Activated CD8-positive, alpha-beta memory T cell treated with anti-CD3 and anti-CD28 coated beads, Interleukin-2, amount 10 ng/mL, durations not matched to agents 7 days and 5 days (primary cell): ENCODE measurements around the gene GRID1. TPM values are rescaled to one million over a fixed set of nuclear protein-coding genes. Genes with fewer than 3 reads are reported as not detected.

Source experiments
- ATAC-seq: fragments of 150-1000 bp; cut with Tn5 transposase; one replicate; pipeline ENCODE4 v1.10.0; 2021; ENCODE audit warnings: moderate library complexity
- CTCF ChIA-PET: fragments of 350-600 bp; sonication (Branson Sonifier 250); formaldehyde crosslinking; loops from one replicate; lab custom pipeline; 2021; ENCODE audit warnings: antibody characterized with exemption; lab: Charles Lee
- DNase-seq: peaks from one replicate; pipeline ENCODE4 v3.0.0-alpha.2; 2020
- H3K27ac Mint-ChIP-seq: one replicate; pipeline ENCODE4 v1.8.0; 2021; ENCODE audit warnings: mild to moderate bottlenecking, mixed read lengths
- H3K27me3 Mint-ChIP-seq: one replicate; pipeline ENCODE4 v1.8.0; 2021; ENCODE audit warnings: mixed read lengths
- H3K36me3 Mint-ChIP-seq: one replicate; pipeline ENCODE4 v1.8.0; 2021; ENCODE audit warnings: mild to moderate bottlenecking, mixed read lengths
- H3K4me1 Mint-ChIP-seq: one replicate; pipeline ENCODE4 v1.8.0; 2021; ENCODE audit warnings: mixed read lengths
- H3K4me3 Mint-ChIP-seq: one replicate; pipeline ENCODE4 v1.8.0; 2021; ENCODE audit warnings: mild to moderate bottlenecking, moderate library complexity, mixed read lengths
- H3K9me3 Mint-ChIP-seq: one replicate; pipeline ENCODE4 v1.8.0; 2022; ENCODE audit warnings: low read depth, mixed read lengths
- total RNA-seq, 2 experiments: library from RNA; stranded (reverse); gene quantifications; one replicate each; pipeline ENCODE4 v1.2.3, GENCODE V29; 2021

The GRID1 gene
- total RNA-seq, 2 experiments from 2014 or later, result not detected

DNA sequence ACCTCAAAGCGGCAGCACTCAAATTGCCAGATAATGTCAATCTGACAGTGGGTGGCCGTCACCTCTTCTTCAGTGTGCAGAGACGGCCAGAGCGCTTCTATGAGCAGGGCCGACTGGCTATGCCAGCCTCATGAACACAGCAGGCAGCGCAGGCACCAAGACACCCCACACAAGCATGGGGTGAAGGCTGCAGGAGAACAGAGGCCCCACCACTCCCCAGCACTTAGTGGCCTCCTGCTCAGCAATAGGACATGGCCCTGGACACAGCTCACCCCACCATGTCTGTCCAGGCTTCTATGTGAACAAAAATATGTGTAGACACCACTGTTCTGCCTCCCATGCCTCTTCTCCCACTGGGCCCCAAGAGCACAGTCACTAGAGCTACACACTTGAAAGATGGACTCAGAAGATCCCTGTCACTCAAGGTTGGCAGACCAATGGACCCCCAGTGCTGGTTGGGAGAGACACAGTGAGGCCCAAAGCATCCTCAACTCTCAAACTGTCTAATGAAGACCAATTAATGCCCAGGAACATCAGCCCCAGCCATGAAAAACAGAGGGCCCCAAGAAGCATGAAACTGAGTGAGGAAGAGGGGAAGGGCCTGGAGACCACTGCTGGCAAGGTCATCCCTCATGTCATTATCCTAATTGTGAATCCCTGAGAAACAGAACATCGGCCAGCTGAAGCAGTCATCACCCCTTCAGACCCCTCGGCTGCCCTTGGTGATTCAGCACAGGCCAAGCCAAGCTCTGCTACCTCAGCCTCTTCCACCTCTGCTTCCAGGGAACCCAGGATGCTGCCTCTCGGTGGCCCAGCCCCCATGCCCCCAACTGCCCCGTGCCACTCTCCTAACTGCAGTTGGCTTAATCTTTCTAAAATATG, 77.7 kb downstream of the GRID1 start:
- ATAC-seq (no peak), DNase-seq (peak; percentile 23)
- no peaks in the 10 kb centered on the region for H3K9me3 Mint-ChIP-seq
- CTCF ChIA-PET, result no interaction called here
- H3K27ac Mint-ChIP-seq, result no peak overlapping the region
- H3K36me3 Mint-ChIP-seq, result no peaks in the 10 kb centered on the region
- H3K4me1 Mint-ChIP-seq, result no peaks in the 10 kb centered on the region
- no peaks in the 10 kb centered on the region for H3K27me3 Mint-ChIP-seq
- no peak overlapping the region for H3K4me3 Mint-ChIP-seq

DNA sequence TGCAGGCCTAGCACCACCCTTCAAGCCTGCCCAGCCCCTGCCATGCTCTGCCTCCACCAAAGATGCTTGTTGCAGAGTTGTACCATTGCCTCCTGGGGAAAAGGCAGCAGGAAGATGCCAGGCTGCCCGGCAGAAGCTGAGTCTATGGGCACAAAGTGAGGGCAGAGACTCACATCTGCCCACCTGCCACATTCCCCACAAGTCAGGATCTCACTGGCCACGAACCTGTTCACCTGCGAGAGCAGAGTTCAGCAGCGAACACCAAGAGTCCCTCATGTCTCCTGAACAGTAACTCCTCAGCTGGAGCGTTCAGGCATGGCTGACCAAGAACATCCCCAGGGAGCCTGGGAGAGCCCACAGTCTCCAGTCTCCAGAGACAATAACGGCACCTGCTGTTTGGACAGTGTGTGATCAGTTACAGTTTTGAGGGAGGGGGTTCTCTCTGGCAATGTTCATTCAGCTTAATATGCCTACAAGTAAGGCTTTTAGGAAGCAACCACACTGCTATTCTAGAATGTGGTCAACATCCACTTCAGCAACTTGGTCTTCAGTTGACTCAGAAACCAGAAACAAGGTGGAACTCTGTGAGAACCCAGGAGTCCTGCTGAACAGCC, 78.5 kb downstream of the GRID1 start:
- Mint-ChIP-seq H3K27ac (no peak overlapping the region), H3K4me1 (no peaks in the 10 kb centered on the region), H3K36me3 (no peaks in the 10 kb centered on the region), H3K4me3 (no peak overlapping the region), H3K9me3 (no peaks in the 10 kb centered on the region), H3K27me3 (no peaks in the 10 kb centered on the region)
- DNase-seq, result peak; percentile 18
- ATAC-seq, result no peak
- CTCF ChIA-PET, result no interaction called here

DNA sequence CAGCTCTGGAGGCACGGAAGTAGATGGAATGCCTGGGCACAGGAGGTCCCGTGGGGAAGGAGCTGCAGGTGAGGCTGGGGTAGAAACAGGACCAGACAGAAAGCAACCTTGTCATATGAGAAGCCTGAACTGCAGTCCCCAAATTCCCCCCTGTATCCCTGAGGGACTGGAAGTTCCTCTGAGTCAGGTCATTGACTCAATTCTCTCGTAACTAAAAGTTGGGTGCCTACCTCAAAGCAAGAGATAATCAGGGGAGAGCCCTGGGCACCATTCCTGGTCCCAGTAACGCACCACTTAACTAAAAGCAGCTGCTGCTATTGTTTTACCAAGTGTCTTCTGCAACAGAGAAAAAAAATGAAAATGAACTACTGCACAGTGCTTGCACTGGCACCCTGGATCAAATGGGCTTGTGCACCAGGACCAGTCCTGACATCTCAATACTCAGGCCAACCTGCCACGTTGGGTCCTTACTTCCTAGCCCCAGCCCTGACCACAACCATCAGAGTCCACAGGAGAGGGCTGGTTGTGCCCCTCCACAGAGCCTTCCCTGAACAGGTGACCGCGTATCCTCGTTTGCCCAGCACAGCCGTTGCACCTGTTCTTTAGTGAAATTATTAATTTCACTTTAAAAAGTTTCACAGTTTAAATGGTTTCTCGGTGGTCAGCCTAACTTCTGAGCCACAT, 79.3 kb downstream of the GRID1 start:
- Mint-ChIP-seq H3K27me3 (no peaks in the 10 kb centered on the region), H3K9me3 (no peaks in the 10 kb centered on the region), H3K27ac (no peak overlapping the region), H3K4me3 (no peak overlapping the region), H3K36me3 (no peaks in the 10 kb centered on the region), H3K4me1 (no peaks in the 10 kb centered on the region)
- DNase-seq (peak; percentile 31), ATAC-seq (no peak)
- CTCF ChIA-PET, result no interaction called here

DNA sequence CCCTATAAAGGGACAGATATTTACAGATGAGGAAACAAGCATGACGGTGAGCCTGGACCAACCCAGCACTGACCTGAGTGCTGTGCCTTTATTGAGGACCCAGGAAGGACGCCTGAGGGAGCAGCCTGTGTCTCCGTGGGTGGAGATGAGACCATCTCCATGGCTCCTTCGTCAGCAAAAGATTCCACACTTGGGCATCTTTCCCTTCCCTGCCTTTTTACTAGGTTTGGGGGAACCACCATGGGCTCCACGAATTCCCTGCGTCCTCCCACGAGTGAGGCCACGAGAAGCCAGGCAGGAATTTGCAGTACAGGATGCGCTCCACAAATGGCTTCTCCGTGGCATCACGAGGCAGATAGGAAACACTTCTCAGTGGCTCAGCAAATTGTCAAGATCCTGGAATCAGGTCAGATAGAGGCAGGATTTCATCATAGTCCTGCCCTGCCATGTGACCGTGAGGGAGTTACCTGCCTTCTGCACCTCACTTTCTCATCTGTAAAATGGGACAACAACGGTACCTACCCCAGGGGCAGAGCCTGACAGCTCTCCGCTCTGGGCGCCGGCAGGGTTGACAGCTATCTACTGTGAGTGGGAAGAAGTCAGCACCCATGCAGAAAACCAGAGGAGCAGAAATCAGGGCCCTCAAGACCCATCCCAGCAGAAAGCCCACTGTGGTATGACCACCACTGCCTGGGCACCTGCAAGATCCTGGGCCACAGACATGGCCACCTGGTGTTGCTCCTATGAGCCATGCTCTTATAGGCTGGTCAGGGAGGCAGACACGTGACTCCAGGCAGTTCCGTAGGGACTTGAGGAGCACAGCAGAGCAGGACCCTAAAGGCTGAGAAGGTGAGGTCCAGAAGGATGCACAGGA, 80.1 kb downstream of the GRID1 start:
- H3K27ac Mint-ChIP-seq, result no peak overlapping the region
- no peaks in the 10 kb centered on the region for H3K36me3 Mint-ChIP-seq
- CTCF ChIA-PET, result no interaction called here
- H3K27me3 Mint-ChIP-seq, result no peaks in the 10 kb centered on the region
- DNase-seq (peak; percentile 37), ATAC-seq (no peak)
- H3K4me3 Mint-ChIP-seq, result no peak overlapping the region
- no peaks in the 10 kb centered on the region for H3K4me1 Mint-ChIP-seq
- H3K9me3 Mint-ChIP-seq, result no peaks in the 10 kb centered on the region

DNA sequence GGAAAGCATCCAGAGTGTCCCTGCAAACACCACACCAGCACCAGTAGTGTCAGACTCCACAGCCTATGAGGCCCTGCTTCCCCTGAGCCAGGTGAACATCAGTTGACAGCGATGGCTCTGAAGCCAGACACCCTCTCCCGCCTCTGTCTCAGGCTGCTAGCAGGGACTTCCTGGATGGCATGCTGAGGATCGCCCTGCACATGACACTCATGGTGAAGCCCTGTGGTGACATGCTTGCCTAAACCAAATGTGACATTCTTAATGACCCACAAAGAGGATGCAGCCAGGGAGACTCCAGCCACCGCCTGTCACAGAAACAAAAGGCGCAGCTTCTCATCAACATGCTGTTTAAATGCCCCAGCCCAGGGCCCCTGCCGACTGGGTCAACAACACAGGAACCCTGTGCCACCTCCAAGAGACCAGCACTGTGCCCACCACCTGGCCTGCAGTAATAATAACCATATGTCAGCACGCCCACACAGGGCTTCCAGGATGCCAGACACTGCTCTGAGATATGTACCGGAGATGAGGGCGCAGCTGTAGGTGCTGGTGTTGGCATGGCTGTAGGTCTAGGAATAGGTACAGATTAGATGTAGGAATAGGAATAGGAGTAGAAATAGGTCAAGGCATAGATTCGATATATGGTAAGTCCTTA, 81.3 kb downstream of the GRID1 start:
- DNase-seq (peak; percentile 28), ATAC-seq (no peak)
- H3K27ac Mint-ChIP-seq, result no peak overlapping the region
- no peaks in the 10 kb centered on the region for H3K36me3 Mint-ChIP-seq
- no peaks in the 10 kb centered on the region for H3K9me3 Mint-ChIP-seq
- no peaks in the 10 kb centered on the region for H3K4me1 Mint-ChIP-seq
- no peaks in the 10 kb centered on the region for H3K27me3 Mint-ChIP-seq
- CTCF ChIA-PET, result no interaction called here
- no peak overlapping the region for H3K4me3 Mint-ChIP-seq

DNA sequence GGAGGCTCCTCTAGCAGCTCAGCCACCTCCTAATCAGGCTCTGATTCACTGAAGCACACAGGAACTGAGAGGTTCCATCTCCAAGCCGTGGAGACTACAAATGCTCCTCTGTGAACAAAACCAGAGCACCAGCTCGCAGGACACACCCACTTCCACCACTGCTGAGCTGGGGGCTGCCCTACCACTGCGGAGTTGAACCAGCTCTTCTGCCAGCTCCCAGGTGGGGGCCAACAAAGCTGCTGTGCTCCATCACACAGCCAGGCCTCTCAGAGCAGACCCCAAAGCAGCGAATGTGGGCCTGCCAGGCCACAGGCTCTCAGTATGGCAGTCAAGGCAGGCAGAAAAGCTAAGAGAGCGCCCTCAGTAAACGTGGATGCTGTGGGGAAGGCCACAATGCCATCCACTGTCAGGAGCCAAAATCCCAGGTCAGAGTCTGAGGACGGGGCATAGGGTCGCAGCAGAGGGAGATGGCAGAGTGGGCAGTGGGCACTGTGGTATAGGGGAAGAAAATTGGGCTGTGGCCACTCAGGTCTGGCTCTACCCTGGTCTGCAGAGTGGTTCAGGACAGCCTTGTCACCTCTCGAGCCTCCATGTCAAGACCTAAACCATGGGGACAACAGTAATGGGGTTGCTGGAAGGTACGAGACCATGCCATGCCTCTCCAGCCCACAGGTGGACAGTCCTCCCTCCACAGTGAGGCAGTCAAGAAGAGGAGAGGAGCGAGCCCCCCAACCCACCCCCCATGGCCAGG, 82.1 kb downstream of the GRID1 start:
- Mint-ChIP-seq H3K4me3 (no peak overlapping the region), H3K4me1 (no peaks in the 10 kb centered on the region), H3K9me3 (no peaks in the 10 kb centered on the region), H3K27me3 (no peaks in the 10 kb centered on the region), H3K36me3 (no peaks in the 10 kb centered on the region), H3K27ac (no peak overlapping the region)
- peak; percentile 29 for DNase-seq
- CTCF ChIA-PET, result no interaction called here
- ATAC-seq, result no peak

DNA sequence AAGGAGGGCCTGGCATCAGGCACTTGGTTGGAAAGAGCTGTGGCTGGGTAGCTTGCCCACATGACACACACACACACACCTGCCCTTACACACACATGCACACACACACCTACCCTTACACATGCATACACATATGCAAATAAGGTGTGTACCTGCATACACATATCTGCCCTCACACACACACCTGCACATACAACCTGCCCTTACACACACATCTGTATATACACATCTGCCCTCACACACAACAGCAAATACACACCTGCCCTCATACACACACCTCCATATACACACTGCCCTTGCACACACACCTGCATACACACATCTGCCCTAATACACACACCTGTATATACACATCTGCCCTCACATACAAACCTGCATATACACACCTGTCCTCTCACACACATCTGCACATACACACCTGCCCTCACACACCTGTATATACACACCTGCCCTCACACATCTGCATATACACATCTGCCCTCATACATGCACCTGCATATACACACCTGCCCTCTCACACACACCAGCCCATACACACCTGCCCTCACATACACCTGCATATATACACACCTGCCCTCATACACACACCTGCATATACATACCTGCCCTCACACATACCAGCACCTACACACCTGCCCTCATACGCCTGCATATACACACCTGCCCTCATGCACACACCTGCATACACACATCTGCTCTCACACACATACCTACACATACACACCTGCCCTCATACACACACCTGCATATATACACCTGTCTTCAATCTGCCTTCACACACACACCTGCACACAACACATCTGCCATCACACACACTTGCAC, 82.9 kb downstream of the GRID1 start:
- H3K27me3 Mint-ChIP-seq, result peaks cover 3% of the 10 kb centered on the region
- ATAC-seq (no peak), DNase-seq (peak; percentile 8)
- no peaks in the 10 kb centered on the region for H3K9me3 Mint-ChIP-seq
- CTCF ChIA-PET, result no interaction called here
- H3K27ac Mint-ChIP-seq, result no peak overlapping the region
- H3K4me3 Mint-ChIP-seq, result no peak overlapping the region
- no peaks in the 10 kb centered on the region for H3K36me3 Mint-ChIP-seq
- H3K4me1 Mint-ChIP-seq, result no peaks in the 10 kb centered on the region

DNA sequence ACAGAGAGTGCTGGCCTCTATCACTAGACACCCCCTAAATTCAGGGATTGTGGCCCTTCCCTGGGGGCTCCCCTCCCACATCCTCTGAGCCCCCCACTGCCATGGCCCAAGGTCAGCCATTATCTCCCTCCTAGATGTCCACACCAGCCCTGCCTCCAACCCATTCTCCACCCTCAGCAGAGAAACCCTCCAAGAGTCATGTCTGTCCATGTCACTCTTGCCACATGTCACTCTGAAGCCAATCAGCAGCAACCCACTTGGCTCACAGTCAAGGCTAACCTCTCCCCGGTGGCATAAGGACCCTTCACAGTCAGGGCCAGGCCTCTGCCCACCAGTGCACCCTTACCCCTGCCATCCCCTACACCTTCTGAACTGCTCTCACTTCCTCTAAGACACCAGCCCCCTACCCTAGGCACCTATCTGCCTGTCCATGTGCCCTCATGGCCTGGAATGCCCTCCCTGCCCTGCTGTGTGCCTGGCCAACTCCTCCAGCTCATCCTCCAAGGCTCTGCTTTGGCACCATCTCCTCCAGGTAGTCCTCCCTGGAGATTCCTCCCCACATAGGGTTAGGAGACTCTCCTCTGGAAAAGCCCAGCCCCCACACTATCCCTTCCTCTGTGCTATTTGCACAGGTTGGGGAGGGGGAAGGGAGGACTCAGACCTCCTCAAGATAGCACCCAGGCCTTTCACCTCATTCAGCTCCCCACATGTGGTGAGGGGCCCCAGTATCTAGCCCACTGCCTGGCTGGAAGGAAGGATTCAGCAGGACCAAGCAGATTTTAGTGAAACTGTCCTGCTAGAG, 83.7 kb downstream of the GRID1 start:
- Mint-ChIP-seq H3K36me3 (no peaks in the 10 kb centered on the region), H3K4me3 (no peak overlapping the region), H3K27me3 (peaks cover 4% of the 10 kb centered on the region), H3K27ac (no peak overlapping the region), H3K4me1 (no peaks in the 10 kb centered on the region), H3K9me3 (no peaks in the 10 kb centered on the region)
- DNase-seq (peak; percentile 36), ATAC-seq (no peak)
- CTCF ChIA-PET, result no interaction called here

DNA sequence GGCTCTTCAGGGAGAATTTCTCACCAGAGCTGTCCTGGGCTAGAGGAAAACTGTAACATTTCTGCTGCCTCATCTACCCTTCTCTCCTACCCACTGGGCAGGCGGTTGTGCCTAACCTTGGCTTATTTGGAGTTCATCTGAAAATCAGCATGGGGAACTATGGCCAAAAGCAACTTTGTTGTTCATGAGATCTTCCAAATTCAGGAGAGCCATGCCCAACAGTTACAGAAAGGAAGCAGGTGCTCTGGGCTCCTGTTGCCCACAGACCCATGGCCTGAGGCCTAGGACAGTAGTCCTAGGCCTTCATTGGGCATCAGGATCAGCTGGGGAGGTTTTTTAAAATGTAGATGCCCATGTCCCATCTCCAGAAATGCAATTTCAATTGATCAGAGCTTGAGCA, 85.2 kb downstream of the GRID1 start:
- ATAC-seq, result no peak
- Mint-ChIP-seq H3K27me3 (peaks cover 4% of the 10 kb centered on the region), H3K36me3 (no peaks in the 10 kb centered on the region), H3K4me3 (no peak overlapping the region), H3K27ac (no peak overlapping the region), H3K4me1 (no peaks in the 10 kb centered on the region), H3K9me3 (no peaks in the 10 kb centered on the region)
- CTCF ChIA-PET, result no interaction called here
- DNase-seq, result peak; percentile 7

DNA sequence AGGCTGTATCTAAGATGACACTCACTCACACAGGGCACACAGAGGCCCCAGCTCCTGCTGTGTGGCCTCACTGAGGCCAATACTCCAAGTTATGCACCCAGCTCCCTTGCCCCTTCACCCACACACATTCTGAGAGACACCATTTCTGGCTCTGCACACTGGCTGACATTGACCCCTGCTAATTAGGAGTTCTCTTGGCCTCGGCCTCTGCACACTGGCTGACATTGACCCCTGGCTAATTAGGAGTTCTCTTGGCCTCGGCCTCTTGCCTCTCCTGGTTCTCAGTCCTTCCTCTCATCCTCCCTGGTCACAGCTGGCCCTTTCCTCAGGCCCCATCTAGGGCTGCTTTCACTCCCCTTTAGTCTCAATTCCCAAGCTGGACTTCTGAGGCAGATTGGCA, 97.3 kb downstream of the GRID1 start:
- Mint-ChIP-seq H3K4me3 (no peak overlapping the region), H3K9me3 (no peaks in the 10 kb centered on the region), H3K27me3 (peaks cover 9% of the 10 kb centered on the region), H3K27ac (no peak overlapping the region), H3K36me3 (no peaks in the 10 kb centered on the region), H3K4me1 (no peaks in the 10 kb centered on the region)
- CTCF ChIA-PET, result no interaction called here
- no peak for ATAC-seq
- peak; percentile 16 for DNase-seq
